GM08714 (cell line): ENCODE measurements around the gene PGM1.

Experiments
- H3K4me3 ChIP-seq: fragments of 200-500 bp; sonication (Bioruptor generic); 2 replicates; pipeline ENCODE4 v1.5.1; 2014; ENCODE audit warnings: mild to moderate bottlenecking, low read length, inconsistent platforms
- ZNF274 ChIP-seq: IDR thresholded peaks from 2 replicates; pipeline ENCODE4 v1.6.1; 2012; ENCODE audit warnings: mild to moderate bottlenecking, low read depth, low read length

The PGM1 gene

GRCh38 chr1:63618011-63618410 is 24.8 kb downstream of the PGM1 start:
- no peak overlapping the region for H3K4me3 ChIP-seq
- no peak for TF ChIP-seq ZNF274

GRCh38 chr1:63619558-63619957 is 26.3 kb downstream of the PGM1 start:
- H3K4me3 ChIP-seq: no peak overlapping the region
- no peak for TF ChIP-seq ZNF274

- H3K4me3 ChIP-seq: no peak overlapping the region
- TF ChIP-seq ZNF274: no peak
Observed at GRCh38 chr1:63620671-63621070, 27.5 kb downstream of the PGM1 start.

GRCh38 chr1:63621075-63621474 is 27.9 kb downstream of the PGM1 start:
- H3K4me3 ChIP-seq: no peak overlapping the region
- no peak for TF ChIP-seq ZNF274

GRCh38 chr1:63621698-63622097 is 28.5 kb downstream of the PGM1 start:
- no peak overlapping the region for H3K4me3 ChIP-seq
- TF ChIP-seq ZNF274: no peak

GRCh38 chr1:63622849-63623566 is 29.8 kb downstream of the PGM1 start:
- TF ChIP-seq ZNF274: no peak

GRCh38 chr1:63623952-63624351 is 30.7 kb downstream of the PGM1 start:
- no peak for TF ChIP-seq ZNF274
- H3K4me3 ChIP-seq: no peak overlapping the region

More at GRCh38 chr1:63622849-63623566, 29.8 kb downstream of the PGM1 start:
- H3K4me3 ChIP-seq: no peak overlapping the region

- no peak overlapping the region for H3K4me3 ChIP-seq
- no peak for TF ChIP-seq ZNF274
Observed at GRCh38 chr1:63624911-63625310, 31.7 kb downstream of the PGM1 start.

- no peak for TF ChIP-seq ZNF274
- no peak overlapping the region for H3K4me3 ChIP-seq
Observed at GRCh38 chr1:63626222-63626621, 33.0 kb downstream of the PGM1 start.

- no peak for TF ChIP-seq ZNF274
- no peak overlapping the region for H3K4me3 ChIP-seq
Observed at GRCh38 chr1:63628607-63629006, 35.4 kb downstream of the PGM1 start.

- TF ChIP-seq ZNF274: no peak
Observed at GRCh38 chr1:63630238-63630637, 37.0 kb downstream of the PGM1 start.

GRCh38 chr1:63630666-63631065 is 37.5 kb downstream of the PGM1 start:
- no peak for TF ChIP-seq ZNF274
- no peak overlapping the region for H3K4me3 ChIP-seq

More at GRCh38 chr1:63630238-63630637, 37.0 kb downstream of the PGM1 start:
- no peak overlapping the region for H3K4me3 ChIP-seq

- no peak overlapping the region for H3K4me3 ChIP-seq
- no peak for TF ChIP-seq ZNF274
Observed at GRCh38 chr1:63632110-63632509, 38.9 kb downstream of the PGM1 start.

- TF ChIP-seq ZNF274: no peak
- no peak overlapping the region for H3K4me3 ChIP-seq
Observed at GRCh38 chr1:63633281-63633680, 40.1 kb downstream of the PGM1 start.

- no peak for TF ChIP-seq ZNF274
Observed at GRCh38 chr1:63634471-63634870, 41.3 kb downstream of the PGM1 start.

GRCh38 chr1:63635681-63636080 is 42.5 kb downstream of the PGM1 start:
- H3K4me3 ChIP-seq: no peak overlapping the region
- no peak for TF ChIP-seq ZNF274

More at GRCh38 chr1:63634471-63634870, 41.3 kb downstream of the PGM1 start:
- no peak overlapping the region for H3K4me3 ChIP-seq
